Activated T-cell treated with anti-CD3 and anti-CD28 coated beads, Interleukin-2, amount 50 U/mL, for 72 hours (primary cell): ENCODE results near the gene ADARB2. TPM values are rescaled to one million over a fixed set of nuclear protein-coding genes. Genes with fewer than 3 reads are reported as not detected.

Experiments used
- ATAC-seq, 2 donors: fragments of 150-1000 bp; cut with Tn5 transposase; replicated peaks in 1 of 2; 2 replicates each; pipeline ENCODE4 v1.10.0; 2021; ENCODE audit warnings: moderate library complexity in 2 of 2, mild to moderate bottlenecking in 1 of 2
- DNase-seq, 2 donors: peaks; one replicate each; pipeline ENCODE4 v3.0.0; 2021 to 2022; ENCODE audit warnings: mixed read lengths in 1 of 2
- H3K27ac Mint-ChIP-seq: one replicate; pipeline ENCODE4 v1.8.0; 2022; ENCODE audit warnings: mild to moderate bottlenecking, moderate library complexity, mixed read lengths
- H3K27me3 Mint-ChIP-seq: one replicate; pipeline ENCODE4 v1.8.0; 2022; ENCODE audit warnings: low read depth, mixed read lengths
- H3K36me3 Mint-ChIP-seq, 2 donors: one replicate each; pipeline ENCODE4 v1.8.0; 2022; ENCODE audit warnings: mixed read lengths in 2 of 2, mild to moderate bottlenecking in 1 of 2; ENCODE audit not compliant: insufficient read depth in 2 of 2
- H3K4me1 Mint-ChIP-seq: one replicate; pipeline ENCODE4 v1.8.0; 2022; ENCODE audit warnings: low read depth, mixed read lengths
- H3K4me3 Mint-ChIP-seq, 2 donors: one replicate each; pipeline ENCODE4 v1.8.0; 2022; ENCODE audit warnings: mild to moderate bottlenecking in 2 of 2, mixed read lengths in 2 of 2, moderate library complexity in 2 of 2
- H3K9me3 Mint-ChIP-seq, 2 donors: one replicate each; pipeline ENCODE4 v1.8.0; 2022; ENCODE audit warnings: mixed read lengths in 2 of 2
- total RNA-seq, 2 donors: library from RNA; stranded (reverse); gene quantifications; one replicate each; pipeline ENCODE4 v1.2.3, GENCODE V29; 2022

The ADARB2 gene
- total RNA-seq, 2 donors from 2014 or later: 0.60 to 2.0 TPM

- H3K4me3 Mint-ChIP-seq: no peak overlapping the region
- no peaks in the 10 kb centered on the region for H3K36me3 Mint-ChIP-seq
- H3K9me3 Mint-ChIP-seq: no peaks in the 10 kb centered on the region
- no peaks in the 10 kb centered on the region for H3K4me1 Mint-ChIP-seq
- ATAC-seq (no peak), DNase-seq (no peak)
- H3K27ac Mint-ChIP-seq: no peak overlapping the region
- no peaks in the 10 kb centered on the region for H3K27me3 Mint-ChIP-seq
Measured at GRCh38 chr10:1216574-1217236, 520.6 kb downstream of the ADARB2 start.

DNA sequence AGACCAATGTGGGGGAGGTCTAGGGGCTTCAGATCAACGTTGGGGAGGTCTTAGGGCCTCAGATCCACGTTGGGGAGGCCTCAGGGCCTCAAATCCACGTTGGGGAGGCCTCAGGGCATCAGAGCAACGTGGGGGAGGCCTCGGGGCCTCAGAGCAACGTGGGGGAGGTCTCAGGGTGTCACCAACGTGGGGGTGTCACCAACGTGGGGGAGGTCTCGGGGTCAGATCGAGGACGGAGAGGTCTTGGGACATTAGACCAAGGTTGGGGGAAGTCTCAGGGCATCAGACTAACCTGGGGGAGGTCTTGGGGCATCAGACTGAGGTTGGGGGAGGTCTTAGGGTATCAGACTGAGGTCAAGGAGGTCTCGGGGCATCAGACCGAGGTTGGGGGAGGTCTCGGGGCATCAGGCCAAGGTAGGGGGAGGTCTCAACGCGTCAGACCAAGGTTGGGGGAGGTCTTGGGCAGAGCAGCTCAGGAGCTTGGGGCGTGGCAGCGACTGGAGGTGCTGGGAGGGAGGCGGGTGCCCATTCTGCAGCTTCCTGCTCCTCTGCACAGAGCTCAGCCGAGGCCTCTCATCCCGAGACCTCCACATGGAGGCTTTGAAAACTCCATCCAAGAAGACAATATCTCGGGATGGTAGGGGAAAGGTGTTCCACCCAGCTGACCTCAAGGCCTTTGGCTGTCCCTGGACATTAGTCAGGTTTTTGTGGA lies 521.3 kb downstream of the ADARB2 start:
- Mint-ChIP-seq H3K4me3 (no peak overlapping the region), H3K27ac (no peak overlapping the region), H3K4me1 (no peaks in the 10 kb centered on the region), H3K27me3 (no peaks in the 10 kb centered on the region), H3K9me3 (no peaks in the 10 kb centered on the region), H3K36me3 (no peaks in the 10 kb centered on the region)
- DNase-seq (no peak), ATAC-seq (no peak)

DNA sequence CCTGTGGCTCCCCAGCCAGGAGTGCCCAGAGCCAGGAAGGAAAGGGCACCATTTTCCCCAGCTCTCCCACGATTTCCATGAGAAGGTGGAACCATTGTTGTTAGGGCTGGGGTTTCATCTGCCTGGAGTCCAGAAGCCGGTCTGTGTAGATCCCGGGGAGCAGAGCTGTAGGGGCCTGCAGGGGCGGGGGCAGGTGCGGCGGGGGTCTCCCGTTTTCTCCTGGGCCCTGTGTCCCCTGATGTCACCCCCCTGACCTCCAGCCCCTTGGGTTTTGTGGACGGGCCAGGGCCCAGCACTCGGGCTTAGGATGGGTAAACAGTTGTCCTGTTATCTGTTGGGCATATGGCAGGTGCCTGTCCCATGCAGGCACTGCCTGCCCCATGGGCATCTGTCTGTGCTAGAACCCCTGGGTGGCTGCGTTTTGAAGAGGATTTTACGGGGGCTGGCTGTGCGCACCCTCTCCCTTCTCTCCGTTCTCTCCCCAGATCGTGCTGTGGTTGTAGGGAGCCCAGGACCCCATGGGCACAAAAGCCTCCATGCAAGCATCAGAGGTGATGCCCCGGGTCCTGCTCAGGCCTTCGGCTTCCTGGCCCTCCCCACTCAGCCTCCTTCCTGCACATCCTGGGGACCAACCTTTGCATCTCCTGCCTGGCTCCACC lies 522.3 kb downstream of the ADARB2 start:
- Mint-ChIP-seq H3K27me3 (no peaks in the 10 kb centered on the region), H3K4me3 (no peak overlapping the region), H3K9me3 (no peaks in the 10 kb centered on the region), H3K36me3 (no peaks in the 10 kb centered on the region), H3K4me1 (no peaks in the 10 kb centered on the region), H3K27ac (no peak overlapping the region)
- no peak for DNase-seq
- ATAC-seq: no peak

GRCh38 chr10:1214071-1214675 lies 523.2 kb downstream of the ADARB2 start:
- DNase-seq (no peak), ATAC-seq (no peak)
- H3K36me3 Mint-ChIP-seq: peaks cover 0 to 2% of the 10 kb centered on the region in 2 donors
- H3K27me3 Mint-ChIP-seq: no peaks in the 10 kb centered on the region
- no peak overlapping the region for H3K4me3 Mint-ChIP-seq
- H3K9me3 Mint-ChIP-seq: no peaks in the 10 kb centered on the region
- H3K27ac Mint-ChIP-seq: no peak overlapping the region
- H3K4me1 Mint-ChIP-seq: no peaks in the 10 kb centered on the region

DNA sequence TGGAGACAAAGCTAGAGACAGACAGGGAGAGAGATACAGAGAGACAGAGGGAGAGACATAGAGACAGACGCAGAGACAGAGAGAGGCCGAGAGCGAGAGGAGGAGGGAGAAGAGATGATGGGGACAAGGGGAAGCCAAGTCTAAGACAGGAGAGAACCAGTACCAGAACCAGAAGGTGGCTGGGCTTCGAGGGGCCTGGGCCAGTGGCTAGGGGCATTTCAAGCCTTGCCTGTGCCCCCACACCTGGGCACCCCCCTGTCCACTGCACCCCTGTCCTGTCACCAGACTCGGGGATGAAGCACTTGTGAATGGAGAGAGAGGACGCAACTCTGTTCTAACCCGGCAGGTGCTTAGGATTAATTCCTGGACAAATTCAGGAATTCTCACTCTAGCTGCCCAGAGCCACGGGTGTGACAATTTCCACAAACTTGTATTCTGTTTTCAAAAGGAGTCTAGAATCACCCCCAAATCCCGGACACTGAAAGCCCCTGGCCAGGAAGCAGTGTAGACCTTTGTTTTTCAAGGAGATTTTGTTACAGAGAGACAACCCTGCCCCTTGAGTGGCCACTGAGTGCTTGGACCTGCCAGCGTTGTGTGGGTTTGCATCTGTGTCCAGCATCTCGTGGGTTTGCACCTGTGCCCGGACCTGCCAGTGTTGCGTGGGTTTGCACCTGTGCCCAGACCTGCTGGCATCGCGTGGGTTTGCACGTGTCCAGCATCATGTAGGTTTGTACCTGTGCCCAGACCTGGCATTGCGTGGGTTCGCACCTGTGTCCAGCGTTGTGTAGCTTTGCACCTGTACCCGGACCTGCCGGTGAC lies 523.9 kb downstream of the ADARB2 start:
- Mint-ChIP-seq H3K27ac (no peak overlapping the region), H3K4me1 (no peaks in the 10 kb centered on the region), H3K36me3 (peaks cover 0 to 2% of the 10 kb centered on the region in 2 donors), H3K27me3 (no peaks in the 10 kb centered on the region), H3K9me3 (no peaks in the 10 kb centered on the region), H3K4me3 (no peak overlapping the region)
- DNase-seq (no peak), ATAC-seq (no peak)

GRCh38 chr10:1212571-1213141 lies 524.7 kb downstream of the ADARB2 start:
- no peaks in the 10 kb centered on the region for H3K27me3 Mint-ChIP-seq
- no peaks in the 10 kb centered on the region for H3K9me3 Mint-ChIP-seq
- ATAC-seq (no peak), DNase-seq (no peak)
- no peak overlapping the region for H3K27ac Mint-ChIP-seq
- H3K4me3 Mint-ChIP-seq: no peak overlapping the region
- no peaks in the 10 kb centered on the region for H3K4me1 Mint-ChIP-seq
- H3K36me3 Mint-ChIP-seq: peaks cover 0 to 2% of the 10 kb centered on the region in 2 donors

DNA sequence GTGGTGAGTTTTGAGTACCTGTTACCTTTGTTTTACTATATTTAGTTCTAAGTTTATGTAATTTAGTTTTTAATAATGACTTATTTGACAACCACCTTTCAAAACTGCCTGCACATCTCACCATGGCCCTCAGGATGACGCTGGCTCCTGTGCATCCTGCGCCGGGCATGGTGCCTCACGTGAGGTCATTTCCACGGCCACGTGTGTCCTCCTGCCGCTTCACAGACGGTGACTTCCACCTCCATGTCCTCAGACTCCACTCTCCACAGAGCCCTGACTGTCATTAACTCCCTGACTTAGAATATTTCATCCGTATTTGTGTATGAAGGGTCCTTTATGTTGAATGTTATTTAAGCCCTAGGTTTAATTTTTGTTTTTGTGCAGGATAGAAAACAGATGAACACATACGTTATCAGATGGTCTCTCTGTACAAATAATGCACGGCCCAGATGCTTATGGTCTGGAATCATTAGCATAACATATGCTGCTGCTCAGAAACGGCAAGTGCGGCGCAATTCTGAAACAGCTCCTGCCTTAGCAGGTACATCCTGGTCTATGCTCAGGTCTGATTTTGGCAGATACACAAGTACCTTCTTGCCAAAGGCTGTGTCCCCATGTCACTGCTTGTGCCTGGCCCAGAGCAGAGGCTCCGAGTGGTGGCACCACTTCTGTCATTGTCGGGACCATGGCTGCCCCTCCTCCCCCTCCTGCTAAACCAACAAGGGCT lies 525.3 kb downstream of the ADARB2 start:
- ATAC-seq (no peak), DNase-seq (no peak)
- Mint-ChIP-seq H3K4me1 (no peaks in the 10 kb centered on the region), H3K27me3 (no peaks in the 10 kb centered on the region), H3K9me3 (no peaks in the 10 kb centered on the region), H3K27ac (no peak overlapping the region), H3K4me3 (no peak overlapping the region), H3K36me3 (peaks cover 0 to 2% of the 10 kb centered on the region in 2 donors)

DNA sequence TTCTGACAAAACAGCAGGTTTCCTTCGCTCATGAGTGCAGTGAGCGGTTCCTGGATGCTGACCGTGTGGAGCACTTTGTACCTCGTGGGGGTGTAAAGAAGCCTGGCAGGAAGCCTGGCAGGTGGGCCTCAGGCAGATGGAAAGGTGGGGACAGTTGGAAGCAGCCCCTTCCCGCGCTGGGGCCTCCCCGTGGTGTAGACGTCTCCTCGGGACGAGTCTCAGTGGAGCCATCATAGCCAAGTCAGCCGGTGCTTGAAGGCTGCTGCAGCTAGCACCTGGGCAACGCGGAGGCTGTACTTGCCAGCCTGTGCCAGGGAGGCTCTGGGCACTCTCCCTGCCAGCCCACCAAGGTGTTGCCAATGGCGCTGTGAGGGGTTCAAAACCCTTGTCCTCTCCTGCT lies 526.7 kb downstream of the ADARB2 start:
- no peak overlapping the region for H3K4me3 Mint-ChIP-seq
- DNase-seq (no peak), ATAC-seq (no peak)
- peaks cover 0 to 2% of the 10 kb centered on the region in 2 donors for H3K36me3 Mint-ChIP-seq
- H3K9me3 Mint-ChIP-seq: no peaks in the 10 kb centered on the region
- H3K27ac Mint-ChIP-seq: no peak overlapping the region
- H3K27me3 Mint-ChIP-seq: no peaks in the 10 kb centered on the region
- H3K4me1 Mint-ChIP-seq: no peaks in the 10 kb centered on the region

DNA sequence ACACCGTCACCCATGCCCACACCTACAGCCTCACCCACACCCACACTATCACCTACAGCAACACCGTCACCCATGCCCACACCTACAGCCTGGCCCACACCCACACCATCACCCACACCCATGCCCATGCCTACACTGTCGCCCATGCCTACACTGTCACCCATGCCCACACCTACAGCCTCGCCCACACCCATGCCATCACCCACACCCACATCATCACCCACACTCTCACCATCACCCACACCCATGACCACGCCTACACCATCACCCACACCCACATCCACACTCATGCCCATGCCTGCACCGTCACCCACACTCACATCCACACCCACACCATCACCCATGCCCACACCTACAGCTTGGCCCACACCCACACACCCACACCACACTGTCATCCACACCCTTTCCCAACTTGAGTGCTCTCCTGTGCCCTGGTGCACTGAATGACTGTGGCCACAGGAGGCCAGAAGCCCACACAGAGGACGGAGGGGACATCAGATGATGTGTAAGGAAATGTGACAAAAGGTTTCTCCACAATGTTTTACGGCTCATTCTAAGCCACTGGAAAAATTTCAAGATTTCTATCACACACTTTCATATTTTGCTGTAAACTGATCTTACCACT lies 527.9 kb downstream of the ADARB2 start:
- ATAC-seq: no peak
- no peaks in the 10 kb centered on the region for H3K27me3 Mint-ChIP-seq

DNA sequence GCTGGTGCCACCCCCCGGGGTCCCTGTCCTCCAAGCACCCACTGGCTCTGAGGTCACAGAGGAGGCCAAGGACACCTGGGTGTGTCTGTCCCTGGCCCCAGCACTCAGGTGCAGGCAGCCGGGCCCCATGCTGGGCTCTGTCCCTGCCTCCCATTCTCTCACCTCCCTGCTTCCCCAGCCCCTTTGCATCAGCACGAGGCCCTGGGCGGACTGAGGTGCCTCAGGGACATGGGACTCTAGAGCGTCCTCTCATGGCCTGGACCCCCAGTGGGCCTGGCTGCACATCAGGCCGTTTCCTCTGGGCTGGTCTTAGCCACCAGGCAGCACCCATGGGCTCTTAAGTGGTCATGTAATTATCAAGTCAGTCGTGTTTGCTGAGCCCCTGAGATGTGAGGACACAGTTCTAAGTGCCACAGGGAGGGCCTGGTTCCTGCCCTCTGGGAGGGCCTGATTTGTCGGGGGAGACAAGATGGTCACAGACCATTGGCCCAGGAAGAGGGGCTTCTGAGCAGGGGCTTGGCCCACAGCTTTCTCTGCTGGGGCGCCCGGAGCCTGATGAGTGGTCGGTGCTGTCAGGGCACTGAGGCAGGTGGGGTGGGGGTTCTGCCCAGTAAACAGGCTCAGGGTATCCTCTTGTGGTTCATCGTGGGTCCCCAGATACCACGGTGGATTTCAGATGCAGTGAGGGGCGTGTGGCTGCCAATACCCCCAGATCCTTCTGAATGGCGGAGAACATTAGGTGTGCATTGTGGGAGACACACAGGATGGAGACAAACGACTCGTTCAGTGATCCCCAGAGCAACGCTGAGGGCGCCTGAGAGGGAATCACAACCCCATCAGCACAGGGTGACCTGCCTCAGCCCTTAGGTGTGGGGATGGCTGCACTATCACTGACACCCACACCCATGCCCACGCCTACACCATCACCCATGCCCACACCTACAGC lies 528.7 kb downstream of the ADARB2 start:
- Mint-ChIP-seq H3K27me3 (no peaks in the 10 kb centered on the region), H3K4me1 (no peaks in the 10 kb centered on the region), H3K27ac (no peak overlapping the region), H3K36me3 (peaks cover 0 to 2% of the 10 kb centered on the region in 2 donors), H3K4me3 (no peak overlapping the region), H3K9me3 (no peaks in the 10 kb centered on the region)
- ATAC-seq: no peak
- no peak for DNase-seq

More for the DNA sequence above, 527.9 kb downstream of the ADARB2 start:
- Mint-ChIP-seq H3K27ac (no peak overlapping the region), H3K4me3 (no peak overlapping the region), H3K36me3 (peaks cover 0 to 2% of the 10 kb centered on the region in 2 donors), H3K9me3 (no peaks in the 10 kb centered on the region), H3K4me1 (no peaks in the 10 kb centered on the region)
- DNase-seq: no peak

- ATAC-seq (no peak), DNase-seq (no peak)
- Mint-ChIP-seq H3K27ac (no peak overlapping the region), H3K36me3 (peaks cover 0 to 2% of the 10 kb centered on the region in 2 donors), H3K4me3 (no peak overlapping the region), H3K27me3 (no peaks in the 10 kb centered on the region), H3K4me1 (no peaks in the 10 kb centered on the region), H3K9me3 (no peaks in the 10 kb centered on the region)
Measured at GRCh38 chr10:1206601-1207000, 530.7 kb downstream of the ADARB2 start.
